Body of pancreas (tissue), 4 donors: Measurements from ENCODE around the gene RIT2. TPM values are rescaled to one million over a fixed set of nuclear protein-coding genes. Genes with fewer than 3 reads are reported as not detected.

Experiments
- ATAC-seq: fragments of 150-250 bp; one replicate; pipeline ENCODE4 v1.9.1; 2016
- DNase-seq, 4 donors: peaks; one replicate each; pipeline ENCODE4 v3.0.0-alpha.2; 2019
- H3K27ac ChIP-seq, 4 donors: fragments of 200-600 bp; sonication (generic); 1 replicate in 3 of 4; 2 replicates in 1 of 4; pipeline versions ENCODE4 v1.5.1 to v1.6.1; 2016 to 2019; ENCODE audit warnings: mild to moderate bottlenecking in 1 of 4, mixed read lengths in 1 of 4, moderate library complexity in 1 of 4
- H3K27me3 ChIP-seq, 2 donors: fragments of 200-600 bp; sonication (generic); one replicate each; pipeline ENCODE4 v1.6.0; 2016; ENCODE audit warnings: mild to moderate bottlenecking in 1 of 2
- H3K36me3 ChIP-seq, 2 donors: fragments of 200-600 bp; sonication (generic); replicated peaks in 1 of 2; 2 replicates each; pipeline ENCODE4 v1.5.1; 2016; ENCODE audit warnings: low read depth in 2 of 2; ENCODE audit not compliant: insufficient read depth in 1 of 2
- H3K4me1 ChIP-seq: fragments of 200-600 bp; sonication (generic); one replicate; pipeline ENCODE4 v1.6.0; 2016
- H3K4me3 ChIP-seq, 2 donors: fragments of 200-600 bp; sonication (generic); 1 replicate in 1 of 2; 2 replicates in 1 of 2; pipeline ENCODE4 v1.5.1; 2016 to 2019
- H3K9me3 ChIP-seq, 3 donors: fragments of 200-600 bp; sonication (generic); 1 replicate in 2 of 3; 2 replicates in 1 of 3; pipeline ENCODE4 v1.5.1; 2016
- CTCF ChIP-seq, 7 experiments: fragments of 450-650 bp in 4 of 7; fragments of 200-600 bp in 3 of 7; sonication (generic) in 3 of 7; IDR thresholded peaks; one replicate each; pipeline ENCODE4 v1.5.1; 2016 to 2019; ENCODE audit warnings: antibody characterized with exemption in 7 of 7
- POLR2A ChIP-seq, 3 donors: fragments of 450-650 bp; IDR thresholded peaks; one replicate each; pipeline ENCODE4 v1.6.1; 2016; ENCODE audit warnings: antibody characterized with exemption in 3 of 3, mild to moderate bottlenecking in 2 of 3
- WGBS, 2 donors: methylation state at CpG; one replicate each; pipeline ENCODE4 v1.1.5; 2017; 5-methylcytosine and 5-hydroxymethylcytosine counted together
- intact Hi-C: fragments of 100-400 bp; cut with DNase I; formaldehyde crosslinking; loops from one replicate; pipeline ENCODE4 v1.15.1; 2023
- total RNA-seq, 2 donors: library from RNA; depleted of rRNA; stranded (reverse); fragments of >200 nt; gene quantifications; one replicate each; pipeline ENCODE4 v1.1.0, GENCODE V29; 2016

RIT2 gene
- total RNA-seq, 2 donors from 2014 or later = not detected

GRCh38 chr18:42929857-42930256 is 185.6 kb downstream of the RIT2 start:
- Histone ChIP-seq H3K4me1 (no peaks in the 10 kb centered on the region), H3K4me3 (no peak overlapping the region), H3K27me3 (no peaks in the 10 kb centered on the region), H3K9me3 (no peaks in the 10 kb centered on the region), H3K36me3 (no peaks in the 10 kb centered on the region), H3K27ac (no peak overlapping the region)
- DNase-seq (no peak), ATAC-seq (no peak)
- WGBS, 2 donors = 73 to 76% methylated on average over 3 of the region's 3 CpGs
- intact Hi-C loops = no loop called here
- TF ChIP-seq POLR2A (IDR thresholded peaks at IDR 0.05) = no peak

GRCh38 chr18:42929181-42929580 is 186.3 kb downstream of the RIT2 start:
- 60 to 63% methylated on average over 1 of the region's 1 CpG for WGBS, 2 donors
- ATAC-seq = no peak
- H3K36me3 ChIP-seq = no peaks in the 10 kb centered on the region
- H3K4me3 ChIP-seq = no peak overlapping the region
- no peaks in the 10 kb centered on the region for H3K9me3 ChIP-seq
- no peak overlapping the region for H3K27ac ChIP-seq
- TF ChIP-seq POLR2A (IDR thresholded peaks at IDR 0.05) (no peak), CTCF (IDR thresholded peaks at IDR 0.05) (no peak)
- DNase-seq = no peak
- H3K27me3 ChIP-seq = no peaks in the 10 kb centered on the region
- intact Hi-C loops = no loop called here
- H3K4me1 ChIP-seq = no peaks in the 10 kb centered on the region

GRCh38 chr18:42925036-42925435 is 190.4 kb downstream of the RIT2 start:
- intact Hi-C loops = no loop called here
- no peak overlapping the region for H3K4me3 ChIP-seq
- no peak overlapping the region for H3K27ac ChIP-seq
- H3K36me3 ChIP-seq = no peaks in the 10 kb centered on the region
- H3K4me1 ChIP-seq = no peaks in the 10 kb centered on the region
- no peaks in the 10 kb centered on the region for H3K9me3 ChIP-seq
- no peaks in the 10 kb centered on the region for H3K27me3 ChIP-seq
- ATAC-seq = no peak
- 51 to 52% methylated on average over 2 of the region's 2 CpGs for WGBS, 2 donors
- TF ChIP-seq CTCF (IDR thresholded peaks at IDR 0.05) = no peak
- no peak for TF ChIP-seq POLR2A (IDR thresholded peaks at IDR 0.05)
- DNase-seq = no peak

- TF ChIP-seq CTCF (IDR thresholded peaks at IDR 0.05) = no peak
- TF ChIP-seq POLR2A (IDR thresholded peaks at IDR 0.05) = no peak
- H3K4me3 ChIP-seq = no peak overlapping the region
- DNase-seq = no peak
- no peak for ATAC-seq
- H3K27me3 ChIP-seq = no peaks in the 10 kb centered on the region
- intact Hi-C loops = no loop called here
- WGBS, 2 donors = 58 to 68% methylated on average over 3 of the region's 3 CpGs
- H3K36me3 ChIP-seq = no peaks in the 10 kb centered on the region
- no peak overlapping the region for H3K27ac ChIP-seq
- no peaks in the 10 kb centered on the region for H3K4me1 ChIP-seq
- no peaks in the 10 kb centered on the region for H3K9me3 ChIP-seq
Observed at GRCh38 chr18:42922363-42922762, 193.1 kb downstream of the RIT2 start.

- TF ChIP-seq POLR2A (IDR thresholded peaks at IDR 0.05) (no peak), CTCF (IDR thresholded peaks at IDR 0.05) (no peak)
- no peak for ATAC-seq
- H3K4me1 ChIP-seq = no peaks in the 10 kb centered on the region
- WGBS, 2 donors = 38 to 61% methylated on average over 1 of the region's 1 CpG
- no peaks in the 10 kb centered on the region for H3K27me3 ChIP-seq
- DNase-seq = no peak
- H3K4me3 ChIP-seq = no peak overlapping the region
- intact Hi-C loops = no loop called here
- H3K36me3 ChIP-seq = no peaks in the 10 kb centered on the region
- no peak overlapping the region for H3K27ac ChIP-seq
- H3K9me3 ChIP-seq = no peaks in the 10 kb centered on the region
Observed at GRCh38 chr18:42921226-42921737, 194.2 kb downstream of the RIT2 start.
